HG02588 (cell line): Measurements from ENCODE around the gene MTA3.

Experiments
- ATAC-seq: cut with Tn5 transposase; IDR thresholded peaks from one replicate; pipeline ENCODE4 v1.9.1; 2021; ENCODE audit warnings: mild to moderate bottlenecking, moderate library complexity; ENCODE audit not compliant: unreplicated experiment

Gene MTA3

DNA sequence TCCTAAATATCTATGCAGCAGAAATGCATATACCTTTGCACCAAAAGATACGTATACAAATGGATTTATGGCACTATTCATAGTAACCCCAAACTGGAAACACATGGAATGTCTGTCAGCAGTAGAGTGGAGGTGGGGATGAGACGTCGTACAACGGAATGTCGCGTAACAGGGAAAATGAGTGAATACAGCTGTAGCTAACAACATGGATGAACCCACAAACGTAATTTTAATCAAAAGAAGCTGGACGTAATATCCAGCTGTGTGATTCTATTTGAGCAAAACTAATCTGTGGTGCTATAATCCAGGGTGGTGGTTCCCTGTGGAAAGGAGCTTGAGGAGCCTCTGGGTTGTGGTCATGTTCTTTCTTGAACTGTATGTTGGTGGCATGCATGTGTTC is 89.9 kb downstream of the MTA3 start:
- ATAC-seq = no peak

DNA sequence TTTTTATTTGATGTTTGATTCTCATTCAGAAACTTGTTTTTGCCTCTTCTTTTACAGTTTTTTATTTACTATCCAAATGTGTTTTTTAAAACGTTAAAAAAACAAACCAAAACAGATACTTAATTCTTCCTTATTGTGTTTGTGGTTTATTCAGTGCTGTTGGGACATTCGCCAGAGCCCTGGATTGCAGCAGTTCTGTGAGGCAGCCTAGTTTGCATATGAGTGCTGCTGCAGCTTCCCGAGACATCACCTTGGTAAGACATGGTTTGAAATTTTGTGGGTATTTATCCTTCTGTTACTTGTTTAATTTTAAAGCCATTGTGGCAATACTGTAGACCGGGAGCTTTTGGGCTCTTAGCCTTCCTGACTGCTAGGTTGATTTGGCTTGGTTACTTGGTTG is 91.2 kb downstream of the MTA3 start:
- ATAC-seq = no peak

DNA sequence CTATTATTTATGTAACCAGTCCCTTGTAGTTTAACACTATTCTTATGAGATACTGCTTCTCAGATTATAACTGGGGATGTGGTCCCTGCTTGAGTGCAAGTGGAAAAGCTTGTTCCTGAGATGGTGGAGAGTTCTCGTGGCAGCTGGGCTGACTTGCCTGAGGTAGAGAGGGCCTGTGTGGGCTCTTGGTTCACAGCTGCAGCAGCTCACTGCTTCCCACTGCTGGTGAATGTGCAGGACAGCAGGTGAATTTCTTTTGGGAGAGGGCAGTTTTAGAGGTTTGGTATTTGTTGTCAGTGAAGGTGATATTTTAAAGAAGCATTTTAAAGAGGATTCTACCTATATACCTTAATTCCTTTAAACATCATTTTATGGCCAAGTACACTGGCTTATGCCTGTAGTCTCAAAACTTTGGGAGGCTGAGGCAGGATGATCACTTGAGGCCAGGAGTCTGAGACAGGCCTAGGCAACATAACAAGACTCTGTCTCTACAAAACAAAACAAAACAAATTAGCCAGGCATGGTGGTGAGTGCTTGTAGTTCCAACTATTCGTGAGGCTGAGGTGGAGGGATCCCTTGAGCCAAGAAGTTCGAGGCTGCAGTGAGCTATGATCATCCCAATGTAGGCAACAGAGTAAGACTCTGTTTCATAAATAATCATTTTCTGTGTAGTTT is 94.8 kb downstream of the MTA3 start:
- peak; percentile 90 for ATAC-seq

DNA sequence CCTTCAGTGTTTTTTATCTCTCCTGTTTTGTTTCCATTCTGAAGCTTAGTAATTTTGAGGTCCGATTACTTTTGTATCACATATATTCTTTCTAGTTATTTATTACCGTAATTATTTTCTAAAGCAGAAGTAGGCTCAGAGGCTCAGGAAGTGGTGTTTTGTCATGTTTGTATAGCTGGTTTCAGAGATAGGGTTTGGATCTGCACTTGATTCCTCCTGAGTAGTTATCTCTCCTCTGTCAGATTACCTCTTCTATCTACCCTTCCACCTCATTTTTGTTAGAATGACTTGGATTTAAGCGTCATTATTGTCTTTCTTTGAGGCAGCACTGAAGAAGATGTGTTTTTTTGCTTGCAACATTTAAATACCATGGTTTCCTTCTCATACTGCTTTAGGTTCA is 95.4 kb downstream of the MTA3 start:
- ATAC-seq = no peak

DNA sequence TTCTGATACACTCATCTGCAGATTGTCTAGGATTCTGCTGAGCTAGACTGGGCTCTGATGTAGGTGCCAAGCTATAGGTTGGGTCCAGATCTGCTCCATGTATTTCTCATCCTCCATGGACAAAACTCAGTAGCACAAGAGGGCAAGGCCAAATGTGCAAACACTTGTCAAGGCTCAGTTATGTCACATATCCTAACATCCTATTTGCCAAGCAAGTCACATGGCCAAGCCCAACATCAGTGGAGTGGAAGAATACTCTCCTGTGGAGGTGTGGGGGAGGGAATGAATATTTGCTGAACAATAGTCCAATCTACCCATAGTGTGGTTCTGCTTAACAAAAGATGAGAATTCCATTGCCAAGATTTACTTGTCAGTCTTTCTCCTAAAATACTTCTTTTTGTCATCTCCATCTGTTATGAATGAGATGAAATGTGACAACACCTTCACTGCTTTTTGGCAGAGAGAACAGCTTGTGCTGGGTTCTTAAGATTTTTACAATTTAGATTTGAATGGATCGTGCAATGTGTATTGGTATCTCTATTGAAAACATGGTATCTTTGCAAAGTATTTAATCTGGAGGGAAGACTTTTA is 105.7 kb downstream of the MTA3 start:
- ATAC-seq = no peak

GRCh38 chr2:42675815-42676214 is 107.4 kb downstream of the MTA3 start:
- no peak for ATAC-seq

GRCh38 chr2:42685303-42685702 is 116.9 kb downstream of the MTA3 start:
- ATAC-seq = no peak

GRCh38 chr2:42693013-42693615 is 124.7 kb downstream of the MTA3 start:
- no peak for ATAC-seq

DNA sequence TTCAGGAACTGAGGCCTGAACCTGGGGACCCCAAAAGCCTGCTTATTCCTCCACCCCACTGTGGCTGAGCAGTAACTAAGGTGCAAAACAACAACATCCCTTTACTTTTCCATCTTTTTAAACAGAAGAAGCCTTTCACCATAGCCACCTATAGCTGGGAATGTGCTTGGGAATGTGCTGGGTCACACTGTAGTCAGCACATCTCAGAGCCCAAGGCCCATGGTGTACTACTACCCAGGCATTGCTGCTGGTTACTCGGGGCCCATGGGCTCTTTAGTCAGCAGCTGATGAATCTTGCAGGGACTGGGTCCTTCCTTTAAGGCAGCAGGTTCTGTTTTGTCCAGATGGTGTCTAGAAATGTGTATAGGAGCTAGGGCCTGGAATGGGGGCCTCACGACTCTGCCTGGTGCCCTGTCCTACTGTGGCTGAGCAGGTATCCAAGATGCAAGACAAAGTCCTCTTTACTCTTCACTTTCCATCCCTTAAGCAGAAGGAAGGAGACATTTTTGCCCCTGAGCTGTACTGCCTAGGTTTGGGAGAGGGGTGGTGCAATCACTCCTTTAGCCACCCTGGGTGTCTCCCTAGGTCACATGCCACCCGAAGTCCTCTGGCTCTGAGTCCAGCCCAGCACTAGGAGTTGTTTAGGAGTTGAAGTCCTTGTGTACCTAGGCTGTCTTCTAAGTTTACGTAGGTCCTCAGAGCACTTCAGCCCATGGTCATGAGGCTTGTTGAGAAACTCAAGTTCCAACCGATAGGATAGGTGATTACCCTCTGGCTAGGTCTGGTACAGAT is 125.5 kb downstream of the MTA3 start:
- no peak for ATAC-seq

DNA sequence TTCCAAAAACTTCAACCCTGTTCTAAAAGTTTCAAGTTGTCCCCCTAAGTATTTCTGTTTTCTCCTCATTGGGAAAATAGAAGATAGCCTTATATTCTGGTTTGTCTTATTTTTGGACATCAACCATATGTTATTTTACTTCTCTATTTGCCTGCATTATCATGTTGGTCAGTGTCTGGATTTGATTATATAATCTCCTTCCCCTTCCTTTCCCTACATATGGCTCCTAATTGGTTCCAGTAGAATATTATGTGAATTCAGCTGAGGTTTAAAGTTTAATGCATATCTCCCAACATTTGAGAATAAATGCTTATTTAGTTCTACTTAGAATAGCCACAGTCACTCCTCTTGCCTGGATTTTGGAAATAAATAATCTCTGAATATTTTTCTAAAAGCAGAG is 128.6 kb downstream of the MTA3 start:
- ATAC-seq = no peak

- no peak for ATAC-seq
Measured at GRCh38 chr2:42698940-42699339, 130.5 kb downstream of the MTA3 start.

DNA sequence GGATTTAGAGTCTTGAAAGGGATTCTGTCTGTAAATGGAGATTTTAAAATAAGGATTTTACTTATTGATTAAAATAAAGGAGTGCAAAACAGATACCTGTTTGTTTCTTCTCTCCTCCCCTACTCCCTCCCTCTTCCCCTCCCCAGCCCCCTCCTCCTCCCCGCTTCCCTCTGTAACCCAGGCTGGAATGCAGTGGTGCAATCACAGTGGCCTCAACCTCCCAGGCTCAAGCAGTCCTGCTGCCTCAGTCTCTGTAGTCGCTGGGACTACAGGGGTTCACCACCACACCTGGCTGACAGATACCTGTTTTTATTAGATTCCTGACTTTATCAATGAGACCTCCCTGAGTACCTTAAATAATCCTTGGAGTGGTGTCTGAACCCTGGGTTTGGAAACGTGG is 138.4 kb downstream of the MTA3 start:
- ATAC-seq = no peak

- ATAC-seq = no peak
Measured at GRCh38 chr2:42708179-42708578, 139.7 kb downstream of the MTA3 start.

GRCh38 chr2:42711896-42712295 is 143.5 kb downstream of the MTA3 start:
- ATAC-seq = no peak

DNA sequence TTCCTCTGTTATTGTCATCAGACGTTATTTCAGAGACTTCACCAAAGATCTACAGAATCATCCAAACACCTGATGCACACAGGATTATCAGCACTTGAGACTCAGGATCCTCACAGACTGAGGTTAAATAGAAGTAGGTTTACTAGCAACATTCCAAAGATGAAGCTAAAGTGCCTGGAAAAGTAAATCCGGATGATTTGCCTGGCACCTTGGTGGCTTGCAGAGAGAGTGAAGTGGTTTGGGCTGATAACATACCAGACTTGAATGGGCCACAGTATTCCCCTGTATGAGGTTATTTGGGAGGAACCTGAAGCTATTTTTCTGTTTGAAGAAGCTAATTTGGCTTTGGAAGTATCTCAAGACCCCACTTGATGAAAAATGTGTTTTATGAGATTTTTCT is 144.5 kb downstream of the MTA3 start:
- no peak for ATAC-seq

GRCh38 chr2:42713920-42714319 is 145.5 kb downstream of the MTA3 start:
- ATAC-seq = no peak

DNA sequence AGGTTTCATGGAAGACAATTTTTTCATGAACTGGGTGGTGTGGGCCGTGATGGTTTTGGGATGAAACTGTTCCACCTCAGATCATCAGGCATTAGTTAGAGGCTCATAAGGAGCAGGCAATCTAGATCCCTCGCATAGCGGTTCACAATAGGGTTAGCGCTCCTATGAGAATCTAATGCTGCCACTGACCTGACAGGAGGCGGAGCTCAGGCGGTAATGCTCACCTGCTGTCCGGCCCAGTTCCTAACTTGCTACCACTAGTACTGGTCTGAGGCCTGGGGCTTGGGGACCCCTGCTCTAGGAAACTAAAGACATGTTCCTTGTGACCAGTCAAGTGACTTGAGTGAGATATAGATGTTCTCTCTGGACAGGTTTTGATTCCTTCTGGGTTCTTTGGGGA is 146.3 kb downstream of the MTA3 start:
- no peak for ATAC-seq

DNA sequence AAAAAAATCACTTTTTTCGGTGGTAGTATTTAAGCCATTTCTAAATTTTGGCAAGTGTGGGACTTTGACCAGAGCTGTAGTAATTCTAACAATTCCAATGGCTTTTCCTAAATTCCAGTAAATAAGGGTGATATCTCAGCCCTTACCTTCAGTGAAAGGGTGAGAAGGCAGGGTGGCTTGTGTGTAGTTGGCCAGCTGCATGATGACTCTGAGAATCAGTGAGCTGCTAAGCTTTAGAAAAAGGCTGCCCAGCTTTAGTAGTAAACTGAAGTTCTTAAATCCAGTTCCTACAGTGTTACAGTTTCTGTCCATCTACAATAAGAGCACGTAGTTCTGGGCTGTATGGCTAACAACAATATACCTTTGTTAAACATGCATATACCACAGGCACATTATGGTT is 153.5 kb downstream of the MTA3 start:
- no peak for ATAC-seq

DNA sequence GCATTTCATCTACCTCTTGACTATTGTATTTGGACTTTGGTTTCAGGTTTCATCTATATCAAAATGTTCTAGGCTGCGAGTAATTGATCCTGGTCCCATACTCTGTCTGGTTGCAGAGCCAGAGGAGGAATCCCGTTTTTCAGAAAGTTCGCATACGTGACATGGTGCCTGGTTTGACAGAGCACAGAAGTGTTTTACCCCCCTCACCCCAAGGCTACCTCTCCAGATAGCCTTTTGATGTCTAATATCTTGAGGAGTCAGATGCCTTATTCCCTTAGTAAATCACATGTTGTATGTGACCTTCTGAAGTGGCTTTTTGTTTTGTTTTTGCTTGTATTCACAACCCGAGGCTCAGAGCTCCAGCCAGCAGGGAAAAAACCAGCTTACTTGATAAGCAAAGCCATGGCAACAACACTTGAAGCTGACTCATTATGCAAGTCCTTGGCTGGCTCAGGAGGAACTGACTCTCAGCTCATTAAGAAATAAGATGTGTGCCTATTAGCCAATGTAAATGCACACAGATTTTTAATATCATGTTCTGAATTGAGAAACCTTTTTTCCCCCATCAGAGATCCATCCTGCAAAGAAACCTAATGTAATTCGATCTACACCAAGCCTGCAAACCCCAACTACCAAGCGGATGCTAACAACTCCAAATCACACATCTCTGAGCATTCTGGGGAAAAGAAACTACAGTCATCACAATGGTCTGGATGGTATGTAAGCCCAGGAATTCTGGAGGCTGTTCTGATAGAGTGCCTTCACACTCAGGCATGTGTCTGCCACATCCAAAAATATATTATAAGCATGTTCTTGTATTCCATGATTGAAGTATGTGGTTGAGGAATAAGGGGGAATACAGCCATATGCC is 154.1 kb downstream of the MTA3 start:
- ATAC-seq = peak; percentile 92

GRCh38 chr2:42723465-42723864 is 155.0 kb downstream of the MTA3 start:
- ATAC-seq = no peak

GRCh38 chr2:42724886-42725285 is 156.5 kb downstream of the MTA3 start:
- no peak for ATAC-seq
